H1 (cell line): ENCODE data around the gene ANKRD6. TPM values are rescaled to one million over a fixed set of nuclear protein-coding genes. Genes with fewer than 3 reads are reported as not detected.

Source experiments
- CTCF ChIA-PET: fragments of 300-600 bp; sonication (Branson Sonifier 250); formaldehyde crosslinking; loops from one replicate; lab custom pipeline; 2021; ENCODE audit not compliant: partially characterized antibody; lab: Charles Lee
- POLR2A ChIA-PET: fragments of 300-600 bp; sonication (Branson Sonifier 250); formaldehyde crosslinking; loops from one replicate; lab custom pipeline; 2021; ENCODE audit warnings: inconsistent platforms; ENCODE audit not compliant: partially characterized antibody; lab: Charles Lee
- DNase-seq, 2 experiments: peaks; one replicate each; pipeline versions ENCODE4 v3.0.0 to v3.0.0-alpha.2; 2010 to 2022; ENCODE audit warnings: low spot score in 2 of 2, low read depth in 1 of 2, mixed read lengths in 1 of 2
- FAIRE-seq: peaks from 2 replicates; lab custom pipeline; 2011; peaks lifted over from hg19 to GRCh38; lab: Jason Lieb, UNC
- H2AFZ ChIP-seq: 2 replicates; pipeline ENCODE4 v1.8.1; 2012; ENCODE audit warnings: low read length, inconsistent platforms
- H2AK5ac ChIP-seq: 2 replicates; pipeline ENCODE4 v1.6.1; 2013; ENCODE audit warnings: low read depth, low read length
- H2BK120ac ChIP-seq: replicated peaks from 2 replicates; pipeline ENCODE3; 2013; ENCODE audit warnings: low read depth, low read length, inconsistent platforms
- H2BK12ac ChIP-seq: 2 replicates; pipeline ENCODE4 v1.6.1; 2013; ENCODE audit warnings: low read depth, low read length
- H2BK15ac ChIP-seq: 2 replicates; pipeline ENCODE4 v1.6.1; 2013; ENCODE audit warnings: low read length
- H2BK20ac ChIP-seq: 2 replicates; pipeline ENCODE4 v1.6.1; 2013; ENCODE audit warnings: low read length
- H2BK5ac ChIP-seq: 2 replicates; pipeline ENCODE4 v1.6.1; 2013; ENCODE audit warnings: low read depth, low read length
- H3K14ac ChIP-seq: 2 replicates; pipeline ENCODE4 v1.6.1; 2013; ENCODE audit warnings: inconsistent platforms; ENCODE audit not compliant: insufficient read length
- H3K18ac ChIP-seq: 2 replicates; pipeline ENCODE4 v1.6.1; 2013; ENCODE audit warnings: low read length; ENCODE audit errors: extremely low read depth
- H3K23ac ChIP-seq: 2 replicates; pipeline ENCODE4 v1.6.1; 2013; ENCODE audit warnings: inconsistent platforms; ENCODE audit not compliant: insufficient read length
- H3K23me2 ChIP-seq: 2 replicates; pipeline ENCODE4 v1.6.1; 2013; ENCODE audit warnings: low read depth, low read length
- H3K27ac ChIP-seq: 2 replicates; pipeline ENCODE4 v1.6.1; 2011; ENCODE audit warnings: low read depth, low read length, inconsistent platforms
- H3K27me3 ChIP-seq, 4 experiments: replicated peaks in 1 of 4; 1 replicate in 1 of 4; 2 replicates in 3 of 4; pipeline versions ENCODE4 v1.6.1 to v1.8.1; 2011 to 2013; ENCODE audit warnings: low read length in 3 of 4, mild to moderate bottlenecking in 3 of 4, inconsistent platforms in 2 of 4, mixed read lengths in 2 of 4, moderate library complexity in 1 of 4; ENCODE audit not compliant: control insufficient read depth in 3 of 4, insufficient read depth in 3 of 4; ENCODE audit errors: extremely low read depth in 1 of 4
- H3K36me3 ChIP-seq, 4 experiments: 2 replicates each; pipeline versions ENCODE4 v1.6.1 to v1.8.1; 2011 to 2013; ENCODE audit warnings: mild to moderate bottlenecking in 4 of 4, low read length in 3 of 4, moderate library complexity in 2 of 4, control low read depth in 1 of 4, inconsistent platforms in 1 of 4; ENCODE audit not compliant: insufficient read depth in 4 of 4, control insufficient read depth in 2 of 4
- H3K4ac ChIP-seq: replicated peaks from 2 replicates; pipeline ENCODE3; 2013; ENCODE audit warnings: low read length, low read depth, mixed read lengths, inconsistent platforms; ENCODE audit not compliant: insufficient read length
- H3K4me1 ChIP-seq, 4 experiments: replicated peaks in 1 of 4; 1 replicate in 1 of 4; 2 replicates in 3 of 4; pipeline versions ENCODE4 v1.6.1 to v1.8.1; 2011 to 2013; ENCODE audit warnings: low read length in 3 of 4, inconsistent platforms in 2 of 4, mixed read lengths in 1 of 4; ENCODE audit not compliant: insufficient read depth in 4 of 4, control insufficient read depth in 3 of 4
- H3K4me2 ChIP-seq, 2 experiments: 2 replicates each; pipeline versions ENCODE4 v1.6.1 to v1.8.1; 2011 to 2013; ENCODE audit warnings: low read depth in 2 of 2, low read length in 2 of 2, control low read depth in 1 of 2, inconsistent platforms in 1 of 2, mild to moderate bottlenecking in 1 of 2; ENCODE audit not compliant: insufficient read depth in 1 of 2
- H3K4me3 ChIP-seq, 4 experiments: fragments of 200-600, 300-600 bp in 1 of 4; sonication (generic), shearing (Covaris generic), sonication (Bioruptor Twin) in 1 of 4; 2 replicates each; pipeline versions ENCODE4 v1.5.1 to v1.8.1; 2011 to 2016; ENCODE audit warnings: low read length in 4 of 4, low read depth in 3 of 4, control low read depth in 2 of 4, inconsistent platforms in 2 of 4, mild to moderate bottlenecking in 2 of 4, mixed read lengths in 1 of 4, moderate library complexity in 1 of 4; ENCODE audit not compliant: insufficient read depth in 2 of 4; ENCODE audit errors: extremely low read depth in 1 of 4
- H3K56ac ChIP-seq: replicated peaks from 2 replicates; pipeline ENCODE3; 2013; ENCODE audit warnings: low read depth, mild to moderate bottlenecking, mixed read lengths, low read length, inconsistent platforms; ENCODE audit not compliant: insufficient read length
- H3K79me1 ChIP-seq: 2 replicates; pipeline ENCODE4 v1.6.1; 2013; ENCODE audit warnings: low read depth, low read length, control low read depth
- H3K79me2 ChIP-seq, 2 experiments: 2 replicates each; pipeline versions ENCODE4 v1.6.1 to v1.8.1; 2012 to 2013; ENCODE audit warnings: low read length in 2 of 2, mild to moderate bottlenecking in 2 of 2, inconsistent platforms in 1 of 2; ENCODE audit not compliant: insufficient read depth in 2 of 2, control insufficient read depth in 1 of 2
- H3K9ac ChIP-seq, 4 experiments: replicated peaks in 1 of 4; 1 replicate in 1 of 4; 2 replicates in 3 of 4; pipeline versions ENCODE4 v1.6.1 to v1.8.1; 2011 to 2013; ENCODE audit warnings: low read depth in 3 of 4, low read length in 3 of 4, control low read depth in 2 of 4, mild to moderate bottlenecking in 2 of 4, moderate library complexity in 2 of 4, inconsistent platforms in 1 of 4; ENCODE audit errors: extremely low read depth in 1 of 4
- H3K9me3 ChIP-seq, 2 experiments: 2 replicates each; pipeline versions ENCODE4 v1.6.1 to v1.8.1; 2012 to 2013; ENCODE audit warnings: mild to moderate bottlenecking in 2 of 2, moderate library complexity in 2 of 2, control low read depth in 1 of 2, inconsistent platforms in 1 of 2, low read depth in 1 of 2, low read length in 1 of 2, mixed read lengths in 1 of 2; ENCODE audit not compliant: insufficient read depth in 2 of 2
- H4K20me1 ChIP-seq, 2 experiments: replicated peaks in 1 of 2; 2 replicates each; pipeline versions ENCODE3 to v1.8.1; 2011 to 2013; ENCODE audit warnings: inconsistent platforms in 2 of 2, low read length in 2 of 2, mild to moderate bottlenecking in 1 of 2; ENCODE audit not compliant: insufficient read depth in 2 of 2, control insufficient read depth in 1 of 2
- H4K5ac ChIP-seq: 2 replicates; pipeline ENCODE4 v1.6.1; 2013; ENCODE audit warnings: low read length, low read depth, mixed read lengths, inconsistent platforms; ENCODE audit not compliant: insufficient read length
- H4K8ac ChIP-seq: 2 replicates; pipeline ENCODE4 v1.8.0; 2013; ENCODE audit warnings: mild to moderate bottlenecking, moderate library complexity, low read length, inconsistent platforms; ENCODE audit not compliant: insufficient read depth; ENCODE audit errors: extremely low read depth
- H4K91ac ChIP-seq: replicated peaks from 2 replicates; pipeline ENCODE3; 2013; ENCODE audit warnings: low read length, mixed read lengths, inconsistent platforms; ENCODE audit not compliant: insufficient read length
- POLR2AphosphoS5 ChIP-seq: IDR thresholded peaks from 2 replicates; pipeline ENCODE4 v1.6.1; 2011; ENCODE audit warnings: low read depth, low read length
- SUZ12 ChIP-seq: fragments of 200-600 bp; sonication (generic); IDR thresholded peaks from 2 replicates; pipeline ENCODE4 v1.6.1; 2012; ENCODE audit warnings: mild to moderate bottlenecking, inconsistent platforms, low read length, moderate library complexity, mixed read lengths
- WGBS, 2 experiments: shearing (Covaris generic) in 1 of 2; methylation state at CpG; one replicate each; pipeline versions ENCODE4 v1.1.6 to v1.1.7; 2013 to 2015; ENCODE audit warnings: low lambda C conversion rate in 2 of 2, mixed read lengths in 2 of 2, inconsistent platforms in 1 of 2, low coverage in 1 of 2, missing lambda C conversion rate in 1 of 2; ENCODE audit not compliant: insufficient replicate concordance in 2 of 2, insufficient coverage in 1 of 2, insufficient read length in 1 of 2; ENCODE audit errors: extremely low coverage in 1 of 2, missing lambda C conversion rate in 1 of 2; 5-methylcytosine and 5-hydroxymethylcytosine counted together
- polyA plus RNA-seq, 7 experiments: library from polyadenylated mRNA; depleted of rRNA in 3 of 7; stranded (reverse) in 5 of 7; unstranded in 2 of 7; fragments of >200 nt in 5 of 7; fragments of 200-250 nt in 2 of 7; gene quantifications; 1 replicate in 5 of 7; 2 replicates in 1 of 7; 4 replicates in 1 of 7; pipeline versions ENCODE4 v1.2.1 to v1.2.3, GENCODE V29; 2011 to 2013; ENCODE audit warnings: missing spikeins in 2 of 7, mixed read lengths in 2 of 7
- total RNA-seq: library from RNA; stranded (reverse); fragmentation: NEBNext Ultra II Directional; extraction: Animal tissue kit (Norgen Biotek cat#: 25700); gene quantifications from 2 replicates; pipeline ENCODE4 v1.2.1, GENCODE V29; 2021

ANKRD6 gene
- total and polyA plus RNA-seq, 2 of the 8 experiments (the other 6 are each of a cell fraction or from before 2014, with no cell fraction given) = 5.9 to 12.8 TPM

DNA sequence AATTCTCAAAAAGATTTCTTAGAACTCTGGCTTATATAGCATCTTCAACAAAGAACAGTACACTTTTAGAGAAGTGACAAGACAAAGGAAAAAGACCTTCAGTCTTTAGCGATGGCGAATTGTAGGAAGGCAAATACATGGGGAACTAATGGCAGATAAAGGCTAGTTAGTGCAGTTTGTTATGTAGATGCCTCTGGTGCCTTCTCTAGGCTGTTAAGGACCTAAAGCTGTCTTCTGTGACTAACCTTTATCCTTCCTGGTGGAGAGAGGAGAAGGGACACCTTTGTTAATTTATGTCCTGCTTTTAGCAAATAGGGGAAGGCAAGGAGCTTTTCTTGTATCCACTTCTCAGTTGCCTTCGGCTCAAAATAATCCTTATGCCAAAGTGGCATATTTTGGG is 7.2 kb downstream of the ANKRD6 start:
- H4K91ac ChIP-seq = no peak overlapping the region
- peaks cover 0 to 6% (median 0%) of the 10 kb centered on the region in 4 experiments; a peak in 2 of 7 replicates for H3K27me3 ChIP-seq
- H3K23ac ChIP-seq = no peak overlapping the region
- no peak overlapping the region for H3K56ac ChIP-seq
- WGBS, 2 experiments = 88% methylated on average over 3 of the region's 3 CpGs; no CpG with 5 or more reads in 1 of the 2 experiments
- H2BK5ac ChIP-seq = no peak overlapping the region
- no peaks in the 10 kb centered on the region for H3K79me1 ChIP-seq
- H3K4me3 ChIP-seq = no peak overlapping the region
- no peaks in the 10 kb centered on the region for H4K20me1 ChIP-seq
- no peak overlapping the region for H2AFZ ChIP-seq
- H3K4ac ChIP-seq = no peak overlapping the region
- H3K23me2 ChIP-seq = no peaks in the 10 kb centered on the region; the same call in 1 of the 2 replicates
- no peak overlapping the region for H2BK20ac ChIP-seq
- H4K5ac ChIP-seq = no peak overlapping the region
- no peak overlapping the region for H2BK120ac ChIP-seq
- H3K27ac ChIP-seq = no peak overlapping the region
- CTCF ChIA-PET = interaction anchor here (1.1 to 2.6 kb wide), 6 partner anchors 9 to 169 kb away, joined by 3 to 8 read pairs (median 4); no protein-coding TSS in a partner anchor
- H3K79me2 ChIP-seq = no peaks in the 10 kb centered on the region
- H3K36me3 ChIP-seq = no peaks in the 10 kb centered on the region
- no peak overlapping the region for H4K8ac ChIP-seq
- H3K4me2 ChIP-seq = no peak overlapping the region
- no peak overlapping the region for H2BK12ac ChIP-seq
- no peaks in the 10 kb centered on the region for H3K4me1 ChIP-seq
- no peak for DNase-seq
- no peak overlapping the region for H2AK5ac ChIP-seq
- no peak overlapping the region for H3K14ac ChIP-seq
- H3K9me3 ChIP-seq = no peaks in the 10 kb centered on the region; a peak in 1 of 4 replicates
- POLR2A ChIA-PET = no interaction called here
- peak; percentile 48; the same call in 1 of the 2 replicates for TF ChIP-seq POLR2AphosphoS5
- no peak for TF ChIP-seq SUZ12
- H3K9ac ChIP-seq = no peak overlapping the region
- H3K18ac ChIP-seq = no peak overlapping the region
- FAIRE-seq = no peak
- no peak overlapping the region for H2BK15ac ChIP-seq
